Stimulated activated CD8-positive, alpha-beta memory T cell treated with anti-CD3 and anti-CD28 coated beads, Interleukin-12 subunit alpha, Interleukin-12 subunit beta, amount 100 ng/mL, for 4 hours (primary cell): ENCODE measurements around the gene RGL4.
"Not testable (repeated sequence)": the region's sequence is repeated elsewhere in the genome, so short reads cannot be mapped to it uniquely, and the experiment has no call there.

Experiments used
- DNase-seq: peaks from one replicate; pipeline ENCODE4 v3.0.0-alpha.2; 2020; ENCODE audit warnings: low read depth

Gene RGL4

DNA sequence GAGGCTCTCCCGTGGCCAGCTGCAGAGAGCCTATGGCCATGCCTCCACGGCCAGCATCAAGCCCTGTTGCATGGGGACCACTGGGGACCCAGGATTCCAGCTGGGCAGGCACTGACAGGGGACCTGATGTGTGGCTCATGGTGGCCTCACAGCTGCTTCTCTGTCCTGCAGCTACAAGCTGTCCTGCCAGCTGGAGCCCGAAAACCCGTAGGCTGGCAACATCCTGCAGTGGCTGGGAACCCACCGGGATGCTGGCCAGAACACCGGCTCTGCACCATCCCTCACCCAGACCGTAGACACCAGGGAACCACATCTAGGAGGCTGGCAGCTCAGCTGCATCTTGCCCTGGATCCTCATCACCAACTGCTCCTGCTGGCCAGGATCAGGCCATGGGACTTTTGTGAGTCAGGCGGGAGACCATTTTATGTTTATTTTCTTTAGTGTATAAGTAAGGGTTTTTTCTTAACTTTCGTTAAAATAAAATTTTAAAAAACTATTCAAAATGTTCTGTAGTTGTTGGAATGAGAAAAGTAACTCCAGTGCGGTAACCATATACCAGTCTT is 7.9 kb downstream of the RGL4 start:
- no peak for DNase-seq

GRCh38 chr22:23700706-23701105 is 9.9 kb downstream of the RGL4 start:
- no peak for DNase-seq

GRCh38 chr22:23704062-23704461 is 13.2 kb downstream of the RGL4 start:
- DNase-seq = no peak

DNA sequence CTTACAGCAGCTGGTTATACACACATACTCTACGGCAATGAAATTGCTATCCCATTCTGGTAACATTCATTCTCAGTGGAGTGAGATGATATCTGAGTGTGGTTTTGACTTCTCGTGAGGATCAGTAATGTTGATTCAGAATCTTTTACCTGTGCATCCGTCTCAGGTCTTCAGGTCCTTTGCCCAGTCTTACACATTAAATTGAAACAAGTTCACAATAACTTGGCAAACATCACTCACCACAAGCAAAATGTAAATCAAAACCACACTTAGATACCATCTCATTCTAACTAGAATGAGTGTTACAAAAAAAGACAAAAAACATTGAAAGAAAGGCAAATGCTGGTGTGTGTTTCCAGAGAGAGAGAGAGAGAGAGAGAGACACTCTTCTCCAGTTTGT is 14.0 kb downstream of the RGL4 start:
- no peak for DNase-seq

DNA sequence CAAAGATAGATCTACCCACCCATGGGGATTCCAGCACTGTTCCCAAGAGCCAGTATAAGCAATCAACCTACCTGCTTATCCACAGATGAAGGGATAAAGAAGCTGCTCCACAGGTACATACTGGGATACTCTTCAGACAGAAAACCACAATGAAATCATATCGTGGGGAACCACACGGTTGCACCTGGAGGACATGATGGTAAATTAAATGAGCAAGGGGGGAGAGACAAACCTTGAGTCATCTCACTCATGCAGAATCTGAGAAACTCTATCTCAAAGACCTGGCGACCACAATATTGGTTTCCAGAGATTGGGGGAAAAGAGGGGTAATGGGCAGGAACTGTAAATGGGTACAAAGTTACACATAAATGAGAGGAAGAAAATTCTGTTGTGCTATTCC is 14.5 kb downstream of the RGL4 start:
- DNase-seq = no peak

- DNase-seq = no peak
These were observed 17.5 kb downstream of the RGL4 start for GRCh38 chr22:23708270-23708669.

DNA sequence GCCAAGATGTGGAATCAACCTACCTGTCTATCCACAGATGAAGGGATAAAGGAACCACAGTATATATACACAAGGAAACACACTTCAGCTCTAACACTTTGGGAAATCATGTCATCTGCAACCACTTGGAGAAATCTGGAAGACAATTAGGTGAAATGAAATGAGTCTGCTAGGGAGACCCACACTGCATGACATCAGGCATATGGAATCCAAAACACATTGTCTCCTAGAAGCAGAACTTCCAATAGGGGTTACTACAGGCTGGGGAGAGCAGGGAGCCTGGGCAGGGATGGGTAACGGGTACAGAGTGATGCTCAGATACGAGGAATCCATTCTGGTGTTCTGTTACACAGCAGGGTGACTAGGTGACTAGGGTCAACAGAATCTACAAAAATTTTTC is 18.3 kb downstream of the RGL4 start:
- no peak for DNase-seq

DNA sequence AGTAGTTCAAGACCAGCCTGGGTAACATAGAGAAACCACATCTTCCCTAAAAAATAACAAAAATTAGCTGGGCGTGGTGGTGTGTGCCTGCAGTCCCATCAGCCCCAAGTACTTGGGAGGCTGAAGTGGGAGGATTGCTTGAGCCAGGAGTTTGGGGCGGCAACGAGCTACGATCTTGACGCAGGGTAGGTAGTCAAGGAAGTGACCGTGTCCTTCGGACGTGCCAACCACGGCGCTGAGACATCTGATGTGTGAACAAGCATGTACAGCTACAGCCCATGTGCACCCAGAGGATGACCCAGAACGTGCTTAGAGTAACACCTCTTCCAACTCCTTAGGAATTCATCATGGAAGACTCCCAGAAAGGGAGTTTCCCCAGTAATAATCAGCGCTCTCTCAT is 21.4 kb downstream of the RGL4 start:
- DNase-seq = no peak

DNA sequence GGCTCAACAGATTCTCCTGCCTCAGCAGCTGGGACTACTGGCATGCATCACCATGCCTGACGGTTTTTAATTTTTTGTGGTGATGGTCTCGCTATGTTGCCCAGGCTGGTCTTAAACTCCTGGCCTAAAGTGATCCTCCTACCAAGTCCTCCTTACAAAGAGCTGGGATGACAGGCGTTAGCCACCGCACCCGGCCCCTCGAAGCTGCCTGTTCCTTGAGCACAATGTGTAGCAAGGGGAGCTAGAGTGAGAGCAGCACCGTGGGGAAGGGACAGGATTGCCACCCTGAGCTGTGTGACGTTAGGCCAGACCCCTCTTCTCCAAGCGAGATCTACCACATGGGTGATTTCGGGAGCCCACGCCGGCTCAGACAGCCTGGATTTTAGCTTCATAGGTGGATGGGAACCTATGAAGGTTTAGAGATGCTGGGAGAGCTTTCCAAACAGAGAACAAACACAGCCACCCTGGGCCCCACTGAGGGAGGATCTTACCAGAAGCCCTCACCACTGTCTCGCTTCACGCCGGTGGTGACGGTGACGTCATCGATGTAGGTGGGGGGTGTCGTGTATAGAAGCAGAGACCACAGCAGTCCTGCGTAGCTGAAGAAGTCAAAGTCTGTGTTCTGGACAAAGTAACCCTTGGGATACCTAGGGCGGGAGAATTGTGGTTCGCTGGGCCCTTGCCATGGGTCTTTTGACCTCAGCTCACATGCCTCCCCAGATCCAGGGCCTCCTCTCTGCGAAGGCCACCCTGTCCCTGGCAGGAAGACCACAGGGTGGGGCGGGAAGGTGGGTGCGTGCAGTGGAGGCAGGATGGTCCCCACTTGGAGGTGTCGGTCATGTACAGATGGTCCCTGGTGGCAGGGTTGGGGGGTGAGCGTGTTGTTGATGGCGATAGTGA is 23.1 kb downstream of the RGL4 start:
- DNase-seq = no peak

DNA sequence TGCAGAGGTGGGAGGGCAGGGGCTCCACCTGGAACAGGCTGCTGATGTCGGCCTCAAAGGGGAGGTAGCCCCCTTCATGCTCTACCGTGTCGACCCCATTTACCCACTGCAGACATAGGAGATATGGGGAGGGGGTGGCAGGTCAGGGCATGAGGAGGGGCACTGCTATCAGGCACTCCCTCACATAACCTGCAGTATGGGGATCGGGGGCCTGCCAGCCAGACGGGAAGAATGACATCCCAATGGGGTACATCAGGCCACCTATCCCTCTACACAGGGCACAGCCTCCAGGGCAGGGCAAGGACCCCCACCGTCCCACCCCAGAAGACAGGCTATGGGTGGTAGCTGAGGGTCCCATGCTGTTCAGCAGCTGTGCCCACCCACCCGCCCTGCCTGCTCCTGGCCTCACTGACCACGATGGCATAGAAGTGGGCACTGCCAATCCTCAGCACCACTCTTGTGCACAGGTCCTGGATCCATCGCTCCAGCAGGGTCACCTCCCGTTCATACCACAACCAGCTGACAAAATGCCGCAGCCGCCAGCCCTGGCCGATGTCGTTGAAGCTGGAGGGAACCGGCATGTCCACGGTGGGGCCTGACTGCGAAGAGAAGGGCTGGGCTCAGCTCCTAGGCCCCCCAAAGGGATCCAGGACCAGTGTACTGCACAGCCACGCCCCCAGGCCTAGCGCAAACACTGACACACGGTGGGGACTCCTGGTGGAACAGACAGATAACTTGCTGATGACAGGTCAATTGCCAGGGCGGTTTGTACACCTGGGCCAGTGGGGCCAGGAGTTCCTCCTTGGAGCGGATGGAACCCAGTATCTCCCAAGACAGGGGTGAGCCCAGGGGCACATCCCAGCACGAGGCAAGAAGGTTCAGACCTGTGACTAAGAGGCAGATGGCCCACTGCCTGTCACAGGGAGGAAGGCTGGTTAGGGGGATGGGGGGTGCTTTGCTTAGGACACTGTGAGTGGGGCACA is 24.1 kb downstream of the RGL4 start:
- no peak for DNase-seq

DNA sequence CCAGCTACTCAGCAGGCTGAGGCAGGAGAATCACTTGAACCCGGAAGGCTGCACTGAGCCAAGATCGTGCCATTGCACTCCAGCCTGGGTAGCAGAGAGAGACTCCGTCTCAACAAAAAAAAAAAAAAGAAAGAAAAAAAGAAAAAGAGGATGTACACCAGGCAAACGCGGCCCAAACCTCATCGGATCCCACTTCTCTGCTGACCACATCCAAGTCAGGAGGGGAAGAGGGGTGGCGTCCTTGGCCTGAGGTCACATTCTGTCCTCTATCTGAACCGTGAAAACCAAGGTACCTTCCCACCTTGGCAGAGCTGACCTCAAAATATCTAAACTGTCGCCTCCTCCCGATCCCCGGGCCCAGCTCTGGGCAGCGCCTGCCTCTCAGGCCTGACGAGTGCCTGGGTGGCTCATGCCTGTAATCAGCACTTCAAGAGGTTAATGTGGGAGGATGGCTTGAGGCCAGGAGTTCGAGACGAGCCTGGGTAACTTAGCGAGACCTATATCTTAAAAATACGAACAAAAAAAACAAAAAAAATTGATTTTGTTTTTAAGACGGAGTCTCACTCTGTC is 25.1 kb downstream of the RGL4 start:
- no peak for DNase-seq

DNA sequence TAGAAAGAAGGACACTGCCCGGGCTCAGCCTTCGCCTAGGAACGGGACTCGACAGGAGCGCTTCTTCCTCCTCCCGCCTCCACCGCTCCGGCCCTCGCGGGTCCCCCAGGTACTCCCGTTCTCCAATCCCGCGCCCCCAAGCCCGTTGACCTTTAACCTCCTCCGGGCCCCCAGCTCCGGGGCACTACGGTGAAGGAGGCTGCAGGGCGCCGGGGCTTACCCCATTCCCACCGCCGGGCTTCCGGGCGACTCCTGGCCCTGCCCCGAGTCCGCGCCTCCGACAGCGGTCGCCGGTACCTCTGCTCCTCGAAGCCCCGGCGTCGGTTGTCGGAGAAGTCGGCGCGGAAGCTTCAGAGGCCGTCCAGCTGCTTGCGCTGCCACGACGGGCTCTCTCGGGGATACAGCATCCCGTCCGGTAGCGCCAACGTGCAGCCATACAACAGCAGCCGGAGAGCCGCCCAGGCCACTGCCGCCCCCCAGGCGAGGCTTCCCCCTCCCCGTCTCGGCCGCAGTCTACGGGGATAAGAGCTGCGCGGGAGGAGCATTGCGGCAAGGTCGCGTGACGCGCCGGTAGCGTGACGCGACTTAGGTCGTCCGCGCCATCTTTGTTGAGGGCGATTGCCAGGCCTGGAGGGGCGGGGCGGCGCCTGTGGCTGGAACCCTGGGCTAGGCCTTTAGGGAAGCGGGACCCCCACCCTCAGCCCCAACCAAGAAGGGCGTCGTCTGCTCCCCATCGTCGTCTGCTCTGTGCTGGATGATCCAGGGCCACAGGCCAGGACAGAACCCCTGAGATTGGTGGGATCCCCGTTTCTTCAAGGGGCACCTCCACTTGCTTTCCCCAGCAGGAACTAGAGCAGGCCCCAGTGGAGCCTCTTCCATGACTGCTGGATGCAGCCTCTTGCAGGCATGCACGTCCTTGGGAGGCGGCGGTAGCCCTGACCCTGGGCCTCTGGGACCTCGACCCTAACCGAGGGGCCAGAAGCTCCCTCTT is 26.3 kb downstream of the RGL4 start:
- DNase-seq = peak; percentile 68

- no peak for DNase-seq
These were observed 27.8 kb downstream of the RGL4 start for GRCh38 chr22:23718371-23719165.

GRCh38 chr22:23720855-23721254 is 30.0 kb downstream of the RGL4 start:
- no peak for DNase-seq

DNA sequence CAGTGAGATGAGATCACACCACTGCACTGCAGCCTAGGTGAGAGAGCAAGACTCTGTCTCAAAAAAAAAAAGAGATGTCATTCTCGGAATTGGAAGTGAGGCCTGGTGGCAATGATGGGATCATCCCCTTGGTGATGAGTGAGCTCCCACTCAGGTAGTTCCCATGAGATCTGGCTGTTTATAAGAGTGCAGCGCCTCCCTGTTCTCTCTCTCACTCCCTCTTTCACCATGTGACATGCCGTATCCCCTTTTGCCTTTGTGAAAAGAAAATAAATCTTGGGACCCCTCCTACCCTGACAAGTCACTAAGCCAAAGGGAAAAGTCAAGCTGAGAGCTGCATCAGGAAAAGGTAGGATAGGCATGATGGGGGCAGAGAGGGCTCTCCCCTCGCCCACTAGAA is 31.3 kb downstream of the RGL4 start:
- DNase-seq = no peak

DNA sequence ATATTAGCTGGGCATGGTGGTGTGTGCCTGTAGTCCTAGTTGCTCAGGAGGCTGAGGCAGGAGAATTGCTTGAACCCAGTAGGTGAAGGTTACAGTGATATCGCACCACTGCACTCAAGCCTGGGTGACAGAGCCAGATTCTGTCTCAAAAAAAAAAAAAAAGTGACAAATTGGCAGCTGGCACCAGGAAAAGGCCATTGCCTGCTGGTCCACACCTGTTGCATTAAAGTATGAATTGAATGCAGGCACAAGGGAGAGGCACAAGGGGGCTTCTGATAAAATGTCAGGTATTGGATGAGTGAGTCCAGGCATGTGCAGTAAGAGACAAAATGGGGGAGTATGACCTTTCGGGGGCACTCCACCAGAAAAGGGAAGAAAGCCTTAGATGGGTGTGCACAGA is 31.9 kb downstream of the RGL4 start:
- DNase-seq = no peak

- DNase-seq = not testable (repeated sequence)
These were observed 37.3 kb downstream of the RGL4 start for GRCh38 chr22:23728108-23728507.

- no peak for DNase-seq
These were observed 46.9 kb downstream of the RGL4 start for GRCh38 chr22:23737696-23738095.

- no peak for DNase-seq
These were observed 51.9 kb downstream of the RGL4 start for GRCh38 chr22:23742505-23743264.
